DND-41 (cell line): ENCODE data around the gene ALX3.

Experiments used
- ATAC-seq: fragments of 200-7000 bp; cut with Tn5 transposase; 3 replicates; pipeline ENCODE4 v1.9.1; 2021; ENCODE audit warnings: low read depth; ENCODE audit not compliant: insufficient read depth
- DNase-seq: peaks from one replicate; pipeline ENCODE4 v3.0.0-alpha.2; 2020
- H2AFZ ChIP-seq: 2 replicates; pipeline ENCODE4 v1.6.0; 2012; ENCODE audit warnings: low read depth, low read length
- H3K27ac ChIP-seq: 2 replicates; pipeline ENCODE4 v1.5.1; 2012; ENCODE audit warnings: low read length, inconsistent platforms
- H3K27me3 ChIP-seq: fragments of 200-600 bp; sonication (generic); 2 replicates; pipeline ENCODE4 v1.6.0; 2012; ENCODE audit warnings: low read length, mild to moderate bottlenecking, inconsistent platforms; ENCODE audit not compliant: insufficient read depth, poor library complexity
- H3K36me3 ChIP-seq: 2 replicates; pipeline ENCODE4 v1.5.1; 2012; ENCODE audit warnings: low read length, inconsistent platforms; ENCODE audit not compliant: insufficient read depth
- H3K4me1 ChIP-seq: 2 replicates; pipeline ENCODE4 v1.5.1; 2012; ENCODE audit warnings: mild to moderate bottlenecking, low read length; ENCODE audit not compliant: insufficient read depth
- H3K4me2 ChIP-seq: 2 replicates; pipeline ENCODE4 v1.6.0; 2012; ENCODE audit warnings: mild to moderate bottlenecking, moderate library complexity, low read length, inconsistent platforms; ENCODE audit not compliant: insufficient read depth
- H3K4me3 ChIP-seq, 2 experiments: fragments of 200-600 bp in 1 of 2; shearing (Covaris generic) in 1 of 2; 2 replicates each; pipeline ENCODE4 v1.5.1; 2012 to 2016; ENCODE audit warnings: inconsistent platforms in 2 of 2, low read length in 2 of 2, mild to moderate bottlenecking in 2 of 2, low read depth in 1 of 2, moderate library complexity in 1 of 2
- H3K79me2 ChIP-seq: 2 replicates; pipeline ENCODE4 v1.6.0; 2012; ENCODE audit warnings: low read length, inconsistent platforms; ENCODE audit not compliant: insufficient read depth
- H3K9ac ChIP-seq: 2 replicates; pipeline ENCODE4 v1.6.0; 2012; ENCODE audit warnings: low read depth, mild to moderate bottlenecking, inconsistent platforms, low read length, moderate library complexity
- H3K9me3 ChIP-seq: 2 replicates; pipeline ENCODE4 v1.5.1; 2012; ENCODE audit warnings: low read length, moderate library complexity, mild to moderate bottlenecking, inconsistent platforms; ENCODE audit not compliant: insufficient read depth, severe bottlenecking
- H4K20me1 ChIP-seq: 2 replicates; pipeline ENCODE4 v1.6.0; 2012; ENCODE audit warnings: low read length; ENCODE audit not compliant: insufficient read depth
- CTCF ChIP-seq: IDR thresholded peaks from 2 replicates; pipeline ENCODE4 v1.5.1; 2012; ENCODE audit warnings: borderline replicate concordance, low read length, moderate library complexity, mild to moderate bottlenecking; ENCODE audit not compliant: poor library complexity, severe bottlenecking; ENCODE audit errors: extremely low read depth
- EZH2 ChIP-seq: IDR thresholded peaks from 3 replicates; pipeline ENCODE4 v1.6.1; 2012; ENCODE audit warnings: borderline replicate concordance, low read depth, mild to moderate bottlenecking, moderate library complexity, low read length, inconsistent platforms; ENCODE audit not compliant: severe bottlenecking

ALX3 gene

GRCh38 chr1:110050602-110051261, 19.7 kb downstream of the ALX3 start:
- no peak for DNase-seq
- Histone ChIP-seq H3K79me2 (no peaks in the 10 kb centered on the region), H3K4me2 (no peak overlapping the region), H3K9me3 (no peaks in the 10 kb centered on the region), H3K4me3 (no peak overlapping the region), H3K36me3 (peaks cover 97% of the 10 kb centered on the region), H3K27me3 (no peaks in the 10 kb centered on the region), H4K20me1 (peaks cover 18% of the 10 kb centered on the region), H3K9ac (no peak overlapping the region), H3K27ac (no peak overlapping the region), H2AFZ (no peak overlapping the region), H3K4me1 (no peaks in the 10 kb centered on the region)
- no peak for ATAC-seq
- TF ChIP-seq CTCF (no peak), EZH2 (no peak)

DNA sequence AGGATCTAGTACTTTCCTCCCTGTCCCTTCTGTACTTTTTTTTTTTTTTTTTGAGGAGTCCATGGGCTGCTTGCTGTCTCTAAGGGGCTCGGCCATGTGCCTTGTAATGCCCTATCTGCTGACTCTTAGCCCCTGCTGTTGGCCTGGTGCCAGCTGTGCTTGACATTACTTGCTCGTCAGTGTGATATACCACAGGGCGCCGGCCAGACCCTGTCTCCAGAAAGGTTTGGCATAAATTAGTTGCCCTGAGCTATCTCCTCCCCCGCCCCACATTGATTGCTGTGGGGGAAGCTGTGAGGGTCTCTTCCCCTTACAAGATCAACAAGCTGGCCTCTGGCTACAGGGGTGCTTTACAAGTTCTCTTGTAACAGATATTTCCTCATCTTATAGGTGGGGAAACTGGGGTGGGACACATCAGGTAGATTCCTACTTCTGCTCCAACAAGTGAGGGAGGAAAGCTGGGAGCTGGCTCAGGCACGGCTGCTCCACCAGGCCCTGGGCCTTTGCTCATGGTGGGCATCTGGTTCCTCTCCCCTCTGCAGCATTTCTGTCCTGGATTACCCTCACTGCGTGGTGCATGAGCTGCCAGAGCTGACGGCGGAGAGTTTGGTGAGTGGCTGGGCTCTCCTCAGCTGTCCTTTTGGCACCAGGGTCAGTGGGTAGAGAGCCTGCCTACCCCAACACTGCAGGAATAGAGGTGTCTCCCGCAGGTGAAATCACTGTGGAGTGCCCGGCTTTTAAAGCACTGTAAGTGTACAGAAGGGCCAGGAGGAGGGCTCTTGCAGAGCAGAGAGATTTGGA, 20.5 kb downstream of the ALX3 start:
- ATAC-seq (no peak), DNase-seq (no peak)
- no peak overlapping the region for H2AFZ ChIP-seq
- no peak overlapping the region for H3K9ac ChIP-seq
- H3K27me3 ChIP-seq: no peaks in the 10 kb centered on the region
- H3K9me3 ChIP-seq: no peaks in the 10 kb centered on the region
- no peaks in the 10 kb centered on the region for H3K79me2 ChIP-seq
- H4K20me1 ChIP-seq: peaks cover 18% of the 10 kb centered on the region
- no peak overlapping the region for H3K27ac ChIP-seq
- H3K4me3 ChIP-seq: no peak overlapping the region
- TF ChIP-seq CTCF (no peak), EZH2 (no peak)
- H3K4me2 ChIP-seq: no peak overlapping the region
- H3K4me1 ChIP-seq: no peaks in the 10 kb centered on the region
- H3K36me3 ChIP-seq: peaks cover 97% of the 10 kb centered on the region

DNA sequence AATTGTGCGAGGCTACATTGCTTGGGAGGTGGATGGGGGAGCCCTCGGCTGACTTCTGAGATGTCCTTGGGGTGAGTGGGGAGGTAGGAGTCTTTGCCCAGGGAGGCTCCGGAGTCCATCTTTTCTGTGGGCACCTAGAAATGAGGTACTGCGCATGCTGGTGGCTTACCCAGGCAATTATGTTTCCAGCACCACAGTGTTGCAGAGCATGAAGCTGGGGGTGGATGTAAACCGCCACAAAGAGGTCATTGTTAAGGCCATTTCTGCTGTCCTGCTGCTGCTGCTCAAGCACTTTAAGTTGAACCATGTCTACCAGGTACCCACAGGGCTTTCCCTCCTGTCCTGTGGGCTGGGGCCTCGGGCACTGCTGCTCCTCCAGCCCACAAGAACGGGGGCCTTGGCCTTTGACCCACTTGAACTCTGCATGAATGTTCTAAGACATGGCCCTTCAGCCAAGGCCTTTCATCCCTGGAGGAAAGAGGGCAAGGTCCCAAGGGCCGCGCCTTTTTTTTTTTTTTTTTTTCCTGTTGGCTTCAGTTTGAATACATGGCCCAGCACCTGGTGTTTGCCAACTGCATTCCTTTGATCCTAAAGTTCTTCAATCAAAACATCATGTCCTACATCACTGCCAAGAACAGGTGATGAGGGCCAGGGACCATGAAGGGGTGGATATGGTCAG, 21.4 kb downstream of the ALX3 start:
- H3K4me3 ChIP-seq: no peak overlapping the region
- ATAC-seq (no peak), DNase-seq (no peak)
- no peaks in the 10 kb centered on the region for H3K79me2 ChIP-seq
- no peaks in the 10 kb centered on the region for H3K9me3 ChIP-seq
- peaks cover 97% of the 10 kb centered on the region for H3K36me3 ChIP-seq
- no peak overlapping the region for H3K9ac ChIP-seq
- H2AFZ ChIP-seq: no peak overlapping the region
- H3K4me2 ChIP-seq: no peak overlapping the region
- TF ChIP-seq EZH2: no peak
- TF ChIP-seq CTCF: no peak
- no peak overlapping the region for H3K27ac ChIP-seq
- H4K20me1 ChIP-seq: peaks cover 13% of the 10 kb centered on the region
- no peaks in the 10 kb centered on the region for H3K27me3 ChIP-seq
- H3K4me1 ChIP-seq: no peaks in the 10 kb centered on the region
